HG02840 (cell line): ENCODE data around the gene RTKN.

Source experiments
- ATAC-seq: cut with Tn5 transposase; IDR thresholded peaks from one replicate; pipeline ENCODE4 v1.9.1; 2021; ENCODE audit warnings: mild to moderate bottlenecking, moderate library complexity, moderate number of reproducible peaks; ENCODE audit not compliant: unreplicated experiment, low FRiP score

Gene RTKN

GRCh38 chr2:74384051-74384450, 57.7 kb downstream of the RTKN start:
- no peak for ATAC-seq

GRCh38 chr2:74383254-74383653, 58.5 kb downstream of the RTKN start:
- ATAC-seq = no peak

DNA sequence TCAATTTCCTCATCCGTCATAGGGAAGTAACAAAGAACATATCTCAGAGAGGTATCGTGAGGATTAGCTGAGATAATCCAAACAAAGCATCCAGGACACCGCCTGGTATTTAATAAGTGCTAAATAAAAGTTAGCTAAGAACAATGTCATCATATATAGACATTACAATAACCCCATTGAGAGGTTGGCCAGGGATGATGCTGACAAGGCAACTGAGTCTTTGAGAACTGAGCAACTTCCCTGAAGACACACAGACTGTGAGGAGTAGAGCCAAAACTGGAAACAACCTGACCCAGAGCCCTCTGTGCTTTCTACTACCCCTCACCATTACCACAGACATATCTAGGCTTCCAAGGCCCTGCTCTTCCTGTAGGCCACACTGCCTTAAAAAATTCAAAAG, 60.0 kb downstream of the RTKN start:
- no peak for ATAC-seq

- ATAC-seq = no peak
These were observed 61.6 kb downstream of the RTKN start, which contains the start of gene DCTN1 for GRCh38 chr2:74379851-74380789. Gene DCTN1 (minus strand): TSS chr2:74380311. CDS start chr2:74380037, 274 bp downstream.

DNA sequence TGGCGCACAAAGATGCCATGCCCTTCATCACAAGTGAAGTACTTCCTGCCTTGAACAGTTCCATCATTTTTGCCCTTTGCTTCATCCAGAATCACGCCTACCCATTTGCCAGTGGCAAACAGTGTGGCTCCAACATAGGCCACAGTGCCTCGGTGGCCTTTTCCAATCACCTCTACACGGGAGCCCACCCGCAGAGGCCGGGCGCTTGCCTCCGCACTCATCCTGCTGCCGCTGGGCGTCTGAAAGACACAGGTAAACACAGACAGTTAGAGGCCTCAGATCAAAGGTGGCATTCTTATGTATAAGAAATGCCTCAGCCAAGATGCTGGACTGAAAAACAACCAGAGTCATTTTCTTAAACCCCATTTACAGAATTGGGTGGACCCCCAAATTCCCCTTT, 63.7 kb downstream of the RTKN start:
- ATAC-seq = no peak

DNA sequence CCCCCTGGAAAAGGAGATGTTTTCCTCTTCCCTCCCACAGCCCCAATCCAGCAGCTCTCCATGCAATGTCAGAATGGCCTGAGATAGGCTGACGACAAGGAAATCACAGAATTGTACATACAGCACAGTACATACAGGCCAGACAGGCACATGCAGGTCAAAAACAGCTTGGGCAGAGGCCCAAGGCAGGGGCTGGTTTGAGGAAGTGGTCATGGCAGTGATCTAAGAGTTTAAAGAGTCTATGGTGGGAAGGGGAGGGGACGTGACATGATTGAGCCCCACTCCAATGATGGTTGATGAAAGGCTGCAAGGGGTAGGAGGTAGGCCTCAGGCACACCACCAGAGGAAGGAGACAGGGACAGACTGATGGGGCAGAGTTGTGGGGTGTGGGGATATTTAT, 65.9 kb downstream of the RTKN start:
- no peak for ATAC-seq
